PC-9 (cell line): Measurements from ENCODE around the gene OR6B1.

ENCODE experiments used
- EZH2 ChIP-seq: fragments of 200-600 bp; sonication (generic); IDR thresholded peaks from 2 replicates; pipeline ENCODE4 v1.8.0; 2017; ENCODE audit warnings: antibody characterized with exemption, low read depth
- TF ChIP-seq, protein P1 (sequence below): fragments of 200-600 bp; sonication (generic); conservative IDR thresholded peaks from 2 replicates; pipeline ENCODE4 v1.6.1; 2017; ENCODE audit warnings: mixed run types, antibody characterized with exemption, mild to moderate bottlenecking, moderate library complexity

DNA sequence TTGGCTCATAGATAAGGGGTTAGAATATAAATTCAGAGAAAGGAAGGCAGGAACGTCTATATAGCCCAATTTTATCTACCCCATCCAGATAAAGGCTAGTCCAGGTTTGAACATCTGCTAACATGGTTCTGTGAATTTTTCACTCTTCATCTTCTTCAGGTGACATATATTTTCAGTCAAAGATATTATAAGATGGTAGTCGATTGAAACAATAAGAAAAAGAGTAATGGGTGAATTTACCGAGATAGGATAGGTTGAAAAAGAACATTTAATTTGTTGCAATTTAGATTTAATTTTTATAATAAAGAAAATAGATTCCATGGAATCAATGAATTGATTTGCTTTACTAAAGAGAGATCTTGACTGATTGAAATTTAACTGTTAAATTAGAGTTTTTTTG lies 45.6 kb upstream of the OR6B1 start, which contains the start of gene OR2F1:
- TF ChIP-seq, protein P1, sequence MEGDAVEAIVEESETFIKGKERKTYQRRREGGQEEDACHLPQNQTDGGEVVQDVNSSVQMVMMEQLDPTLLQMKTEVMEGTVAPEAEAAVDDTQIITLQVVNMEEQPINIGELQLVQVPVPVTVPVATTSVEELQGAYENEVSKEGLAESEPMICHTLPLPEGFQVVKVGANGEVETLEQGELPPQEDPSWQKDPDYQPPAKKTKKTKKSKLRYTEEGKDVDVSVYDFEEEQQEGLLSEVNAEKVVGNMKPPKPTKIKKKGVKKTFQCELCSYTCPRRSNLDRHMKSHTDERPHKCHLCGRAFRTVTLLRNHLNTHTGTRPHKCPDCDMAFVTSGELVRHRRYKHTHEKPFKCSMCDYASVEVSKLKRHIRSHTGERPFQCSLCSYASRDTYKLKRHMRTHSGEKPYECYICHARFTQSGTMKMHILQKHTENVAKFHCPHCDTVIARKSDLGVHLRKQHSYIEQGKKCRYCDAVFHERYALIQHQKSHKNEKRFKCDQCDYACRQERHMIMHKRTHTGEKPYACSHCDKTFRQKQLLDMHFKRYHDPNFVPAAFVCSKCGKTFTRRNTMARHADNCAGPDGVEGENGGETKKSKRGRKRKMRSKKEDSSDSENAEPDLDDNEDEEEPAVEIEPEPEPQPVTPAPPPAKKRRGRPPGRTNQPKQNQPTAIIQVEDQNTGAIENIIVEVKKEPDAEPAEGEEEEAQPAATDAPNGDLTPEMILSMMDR = no peak
- no peak for TF ChIP-seq EZH2
